ENCODE results near the gene ZBTB20. TPM values are rescaled to one million over a fixed set of nuclear protein-coding genes. Genes with fewer than 3 reads are reported as not detected.

Gene ZBTB20
- total RNA-seq, 4 donors from 2014 or later = 4.1 to 41.8 (median 11.6) TPM

DNA sequence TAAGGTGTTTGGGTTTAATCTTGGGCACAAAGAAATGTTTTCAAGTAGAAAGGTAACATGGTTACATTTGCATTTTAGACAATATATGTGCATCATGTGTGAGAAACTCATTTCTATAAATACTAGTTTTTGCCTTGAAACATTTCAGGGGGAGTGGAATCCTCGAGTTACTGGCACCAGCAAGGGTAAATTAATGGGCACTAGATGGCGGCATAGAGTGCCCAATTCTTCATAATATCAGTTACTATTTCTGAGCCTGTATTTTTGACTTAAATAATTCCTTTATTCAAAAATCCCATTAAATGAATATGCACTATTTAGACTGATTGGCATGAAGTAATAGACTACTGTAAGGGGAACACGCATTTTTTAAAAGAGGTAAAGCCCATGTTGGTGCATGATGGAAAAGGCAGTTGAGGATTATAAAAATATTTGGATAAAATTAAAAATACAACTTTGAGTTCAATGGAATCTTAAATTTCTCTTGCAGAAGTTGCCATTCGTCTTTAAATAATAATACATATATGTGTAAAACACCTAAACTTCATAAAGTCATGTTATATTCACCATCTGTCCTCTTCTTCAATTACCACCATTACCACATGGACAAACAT lies 106.3 kb downstream of the ZBTB20 start:
- WGBS, 2 donors = 25 to 30% methylated on average over 4 of the region's 4 CpGs
- intact Hi-C loops (cut with DNase I) = no loop called here
- H3K4me1 ChIP-seq = peaks cover 0 to 7% (median 0%) of the 10 kb centered on the region in 3 donors
- DNase-seq = no peak
- H3K27ac ChIP-seq = no peak overlapping the region
- H3K27me3 ChIP-seq = no peaks in the 10 kb centered on the region
- no peaks in the 10 kb centered on the region for H3K9me3 ChIP-seq
- no peak overlapping the region for H3K4me3 ChIP-seq
- H3K36me3 ChIP-seq = no peaks in the 10 kb centered on the region
- TF ChIP-seq POLR2A (IDR thresholded peaks at IDR 0.05) = no peak
- TF ChIP-seq, protein P1, sequence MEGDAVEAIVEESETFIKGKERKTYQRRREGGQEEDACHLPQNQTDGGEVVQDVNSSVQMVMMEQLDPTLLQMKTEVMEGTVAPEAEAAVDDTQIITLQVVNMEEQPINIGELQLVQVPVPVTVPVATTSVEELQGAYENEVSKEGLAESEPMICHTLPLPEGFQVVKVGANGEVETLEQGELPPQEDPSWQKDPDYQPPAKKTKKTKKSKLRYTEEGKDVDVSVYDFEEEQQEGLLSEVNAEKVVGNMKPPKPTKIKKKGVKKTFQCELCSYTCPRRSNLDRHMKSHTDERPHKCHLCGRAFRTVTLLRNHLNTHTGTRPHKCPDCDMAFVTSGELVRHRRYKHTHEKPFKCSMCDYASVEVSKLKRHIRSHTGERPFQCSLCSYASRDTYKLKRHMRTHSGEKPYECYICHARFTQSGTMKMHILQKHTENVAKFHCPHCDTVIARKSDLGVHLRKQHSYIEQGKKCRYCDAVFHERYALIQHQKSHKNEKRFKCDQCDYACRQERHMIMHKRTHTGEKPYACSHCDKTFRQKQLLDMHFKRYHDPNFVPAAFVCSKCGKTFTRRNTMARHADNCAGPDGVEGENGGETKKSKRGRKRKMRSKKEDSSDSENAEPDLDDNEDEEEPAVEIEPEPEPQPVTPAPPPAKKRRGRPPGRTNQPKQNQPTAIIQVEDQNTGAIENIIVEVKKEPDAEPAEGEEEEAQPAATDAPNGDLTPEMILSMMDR (IDR thresholded peaks at IDR 0.05) = peak; percentile 8 to 68 (median 56)

DNA sequence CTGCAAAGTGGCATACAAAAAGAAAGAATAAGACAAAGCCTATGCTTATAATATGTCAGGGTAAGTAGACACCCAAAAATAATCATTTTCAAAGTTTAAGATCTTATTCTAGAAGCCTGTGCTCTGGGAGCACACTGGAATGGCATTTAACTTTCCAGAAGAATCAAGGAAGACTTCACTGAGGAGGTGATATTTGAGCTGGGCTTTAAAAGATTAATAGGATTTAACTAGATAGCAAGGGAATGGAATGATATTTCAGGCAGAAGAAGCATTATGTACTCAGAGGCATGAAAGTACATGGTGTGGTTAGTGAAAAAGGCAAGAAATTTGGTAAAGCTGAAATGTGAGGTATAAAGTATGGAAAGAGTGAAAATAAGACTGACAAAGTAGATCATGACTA lies 106.8 kb downstream of the ZBTB20 start:
- Histone ChIP-seq H3K4me1 (peaks cover 0 to 7% (median 0%) of the 10 kb centered on the region in 3 donors), H3K27me3 (no peaks in the 10 kb centered on the region), H3K36me3 (no peaks in the 10 kb centered on the region), H3K4me3 (no peak overlapping the region), H3K9me3 (no peaks in the 10 kb centered on the region), H3K27ac (no peak overlapping the region)
- DNase-seq = no peak
- intact Hi-C loops (cut with DNase I) = no loop called here
- TF ChIP-seq POLR2A (IDR thresholded peaks at IDR 0.05) = no peak
- TF ChIP-seq, protein P1 (IDR thresholded peaks at IDR 0.05) = no peak

DNA sequence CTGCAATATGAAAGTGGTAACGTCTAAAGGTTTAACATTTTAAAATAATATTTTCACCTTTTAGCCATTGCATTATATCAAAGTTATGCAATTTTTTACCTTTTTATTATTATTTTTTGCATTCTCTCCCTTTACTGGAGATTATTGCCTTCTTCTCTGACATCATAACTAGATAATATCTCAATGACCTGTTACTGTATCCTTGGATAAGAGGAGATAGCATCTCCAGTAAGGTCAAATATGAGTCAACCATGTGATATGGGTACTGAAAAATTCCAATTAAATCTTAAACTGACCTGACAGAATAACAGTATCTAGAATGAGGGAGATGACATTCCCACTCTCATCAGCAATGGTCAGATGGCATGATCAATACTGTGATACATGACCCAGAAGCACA lies 108.3 kb downstream of the ZBTB20 start:
- WGBS, 2 donors = 78 to 91% methylated on average over 1 of the region's 1 CpG
- TF ChIP-seq POLR2A (IDR thresholded peaks at IDR 0.05) = no peak
- TF ChIP-seq, protein P1 (IDR thresholded peaks at IDR 0.05) = no peak
- intact Hi-C loops (cut with DNase I) = no loop called here

DNA sequence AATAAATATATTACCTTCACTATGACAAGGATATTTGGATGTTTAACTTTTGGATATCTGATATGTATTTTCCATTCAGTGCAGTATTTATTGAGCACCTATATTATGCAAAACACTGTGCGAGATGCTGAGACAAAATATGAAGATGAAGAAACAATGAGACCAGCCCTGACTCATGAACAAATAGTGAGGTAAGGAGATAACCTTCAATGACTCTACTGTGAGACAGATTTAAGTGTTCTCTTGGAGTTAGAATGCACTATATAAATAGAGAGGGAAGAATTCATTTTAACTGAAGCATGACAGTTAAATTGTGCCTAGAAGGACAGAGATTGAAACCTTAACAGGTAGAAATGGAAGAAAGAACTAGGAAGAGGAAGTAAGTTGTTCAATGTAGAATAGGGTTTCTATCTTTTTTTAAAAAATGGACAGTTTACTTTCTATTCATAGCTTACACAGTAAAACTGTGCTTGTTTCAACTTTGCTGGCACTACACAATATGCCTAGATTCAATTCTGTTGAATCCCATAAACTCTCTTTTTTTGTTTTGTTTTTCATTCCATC lies 124.2 kb downstream of the ZBTB20 start:
- Histone ChIP-seq H3K9me3 (no peaks in the 10 kb centered on the region), H3K36me3 (no peaks in the 10 kb centered on the region), H3K27me3 (no peaks in the 10 kb centered on the region), H3K27ac (peak overlapping the region in 1 of 4 donors; percentile 14), H3K4me3 (no peak overlapping the region), H3K4me1 (peaks cover 3 to 33% (median 12%) of the 10 kb centered on the region in 3 donors)
- no peak for DNase-seq
- intact Hi-C loops (cut with DNase I) = no loop called here
- TF ChIP-seq, protein P1 (IDR thresholded peaks at IDR 0.05) = no peak
- TF ChIP-seq POLR2A (IDR thresholded peaks at IDR 0.05) = no peak
- WGBS, 2 donors = 72 to 75% methylated on average over 1 of the region's 1 CpG

More for the DNA sequence above, 108.3 kb downstream of the ZBTB20 start:
- Histone ChIP-seq H3K27ac (no peak overlapping the region), H3K4me1 (peaks cover 0 to 7% (median 0%) of the 10 kb centered on the region in 3 donors), H3K4me3 (no peak overlapping the region), H3K27me3 (no peaks in the 10 kb centered on the region), H3K9me3 (no peaks in the 10 kb centered on the region), H3K36me3 (no peaks in the 10 kb centered on the region)
- DNase-seq = no peak

DNA sequence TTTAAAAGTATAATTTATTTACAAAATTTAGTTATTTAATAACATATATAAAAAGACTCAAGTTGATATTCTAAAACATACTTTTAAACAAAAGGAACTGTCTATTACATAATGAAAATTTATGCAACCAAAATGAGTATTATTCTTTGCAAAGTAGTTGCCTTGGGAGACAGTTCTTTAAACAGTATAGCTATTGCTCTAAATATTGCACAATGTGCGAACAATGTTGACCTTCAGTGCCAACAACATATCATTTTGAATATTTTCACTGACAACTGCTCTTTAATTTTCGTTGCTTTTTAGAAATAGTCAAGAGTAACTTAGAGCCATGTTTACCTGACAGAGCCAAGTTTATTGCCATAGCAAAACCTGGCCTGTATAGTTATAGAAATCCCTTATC lies 124.9 kb downstream of the ZBTB20 start:
- Histone ChIP-seq H3K4me1 (peaks cover 3 to 33% (median 12%) of the 10 kb centered on the region in 3 donors), H3K4me3 (no peak overlapping the region), H3K27me3 (no peaks in the 10 kb centered on the region), H3K9me3 (no peaks in the 10 kb centered on the region), H3K36me3 (no peaks in the 10 kb centered on the region), H3K27ac (no peak overlapping the region)
- intact Hi-C loops (cut with DNase I) = no loop called here
- TF ChIP-seq, protein P1 (IDR thresholded peaks at IDR 0.05) = no peak
- TF ChIP-seq POLR2A (IDR thresholded peaks at IDR 0.05) = no peak
- WGBS, 2 donors = 48 to 66% methylated on average over 2 of the region's 2 CpGs
- DNase-seq = no peak
